WTC11 (cell line): Measurements from ENCODE around the gene PDZD11. TPM values are rescaled to one million over a fixed set of nuclear protein-coding genes. Genes with fewer than 3 reads are reported as not detected.

ENCODE experiments used
- ATAC-seq: fragments of 200-7000 bp; cut with Tn5 transposase; 2 replicates; pipeline ENCODE4 v1.10.0; 2021; ENCODE audit warnings: mild to moderate bottlenecking, moderate library complexity
- Bru-seq: library from RNA; stranded (reverse); fragments of 400-500 nt; gene quantifications from one replicate; lab custom pipeline; 2021; lab: Mats Ljungman, UMichigan
- CTCF ChIA-PET: fragments of 300-600 bp; sonication (Branson Sonifier 250); formaldehyde crosslinking; loops from one replicate; lab custom pipeline; 2021; ENCODE audit warnings: antibody characterized with exemption; lab: Charles Lee
- POLR2A ChIA-PET: fragments of 350-600 bp; sonication (Branson Sonifier 250); formaldehyde crosslinking; loops from one replicate; lab custom pipeline; 2021; ENCODE audit warnings: antibody characterized with exemption; lab: Charles Lee
- DNase-seq: peaks from one replicate; pipeline ENCODE4 v3.0.0; 2021; ENCODE audit warnings: low spot score
- H3K27ac Mint-ChIP-seq: 2 replicates; pipeline ENCODE4 v1.8.0; 2021; ENCODE audit warnings: mixed read lengths
- H3K27me3 Mint-ChIP-seq: 2 replicates; pipeline ENCODE4 v1.8.0; 2021; ENCODE audit warnings: low read depth, mild to moderate bottlenecking, moderate library complexity, mixed read lengths
- H3K36me3 Mint-ChIP-seq: 2 replicates; pipeline ENCODE4 v1.8.0; 2021; ENCODE audit warnings: mixed read lengths
- H3K4me1 Mint-ChIP-seq: 2 replicates; pipeline ENCODE4 v1.8.0; 2022; ENCODE audit warnings: mixed read lengths
- H3K4me3 Mint-ChIP-seq: 2 replicates; pipeline ENCODE4 v1.8.0; 2021; ENCODE audit warnings: mild to moderate bottlenecking, moderate library complexity, mixed read lengths
- H3K9me3 Mint-ChIP-seq: 2 replicates; pipeline ENCODE4 v1.8.0; 2021; ENCODE audit warnings: mixed read lengths
- ATF6 ChIP-seq: sonication (generic); formaldehyde crosslinking; IDR thresholded peaks from 2 replicates; pipeline ENCODE4 v1.8.1; 2023; ENCODE audit warnings: mild to moderate bottlenecking, missing genetic modification reagents
- CBFB ChIP-seq: sonication (generic); formaldehyde crosslinking; IDR thresholded peaks from 2 replicates; pipeline ENCODE4 v1.8.1; 2022; ENCODE audit warnings: mild to moderate bottlenecking, low read depth, missing genetic modification reagents
- E2F4 ChIP-seq: sonication (generic); formaldehyde crosslinking; IDR thresholded peaks from 2 replicates; pipeline ENCODE4 v1.8.1; 2022; ENCODE audit warnings: low read depth, mild to moderate bottlenecking, moderate library complexity, missing genetic modification reagents, borderline replicate concordance
- EMX1 ChIP-seq: fragments of 250-450 bp; sonication (Bioruptor Pico); IDR thresholded peaks from 2 replicates; pipeline ENCODE4 v1.8.0; 2021; ENCODE audit warnings: mild to moderate bottlenecking
- ESRRA ChIP-seq: sonication (generic); formaldehyde crosslinking; IDR thresholded peaks from 2 replicates; pipeline ENCODE4 v1.8.1; 2022; ENCODE audit warnings: mild to moderate bottlenecking, missing genetic modification reagents, borderline replicate concordance
- ETV6 ChIP-seq: sonication (generic); formaldehyde crosslinking; IDR thresholded peaks from 2 replicates; pipeline ENCODE4 v1.8.1; 2022; ENCODE audit warnings: mild to moderate bottlenecking, missing genetic modification reagents
- FOXJ3 ChIP-seq: sonication (generic); formaldehyde crosslinking; IDR thresholded peaks from 2 replicates; pipeline ENCODE4 v1.9.0; 2021; ENCODE audit warnings: missing genetic modification reagents, mild to moderate bottlenecking, borderline replicate concordance
- FOXP1 ChIP-seq: sonication (generic); formaldehyde crosslinking; IDR thresholded peaks from 2 replicates; pipeline ENCODE4 v1.8.0; 2022; ENCODE audit warnings: missing genetic modification reagents, mild to moderate bottlenecking, moderate library complexity, borderline replicate concordance
- JAZF1 ChIP-seq: fragments of 250-450 bp; sonication (Bioruptor Pico); IDR thresholded peaks from 2 replicates; pipeline ENCODE4 v1.9.0; 2021; ENCODE audit warnings: moderate library complexity, mild to moderate bottlenecking, inconsistent platforms
- MAX ChIP-seq: sonication (generic); formaldehyde crosslinking; IDR thresholded peaks from 2 replicates; pipeline ENCODE4 v1.8.0; 2022; ENCODE audit warnings: mild to moderate bottlenecking, missing genetic modification reagents
- MYBL2 ChIP-seq: sonication (generic); formaldehyde crosslinking; IDR thresholded peaks from 2 replicates; pipeline ENCODE4 v1.8.1; 2023; ENCODE audit warnings: mild to moderate bottlenecking, moderate library complexity, missing genetic modification reagents
- NFYB ChIP-seq: sonication (generic); formaldehyde crosslinking; conservative IDR thresholded peaks from 2 replicates; pipeline ENCODE4 v1.8.0; 2022; ENCODE audit warnings: low read depth, missing genetic modification reagents
- RORB ChIP-seq: fragments of 250-450 bp; sonication (Bioruptor Pico); IDR thresholded peaks from 2 replicates; pipeline ENCODE4 v1.9.0; 2021; ENCODE audit warnings: mild to moderate bottlenecking
- SMAD3 ChIP-seq: sonication (generic); formaldehyde crosslinking; IDR thresholded peaks from 2 replicates; pipeline ENCODE4 v1.8.0; 2022; ENCODE audit warnings: missing genetic modification reagents, mild to moderate bottlenecking, borderline replicate concordance
- SP1 ChIP-seq: sonication (generic); formaldehyde crosslinking; conservative IDR thresholded peaks from 2 replicates; pipeline ENCODE4 v1.8.1; 2022; ENCODE audit warnings: missing genetic modification reagents
- TCF7 ChIP-seq: sonication (generic); formaldehyde crosslinking; IDR thresholded peaks from 2 replicates; pipeline ENCODE4 v1.8.0; 2022; ENCODE audit warnings: mild to moderate bottlenecking, low read depth, missing genetic modification reagents, moderate library complexity
- TEAD1 ChIP-seq: sonication (generic); formaldehyde crosslinking; IDR thresholded peaks from 2 replicates; pipeline ENCODE4 v1.8.0; 2022; ENCODE audit warnings: mild to moderate bottlenecking, missing genetic modification reagents
- ZMAT4 ChIP-seq: fragments of 250-450 bp; sonication (Bioruptor Pico); IDR thresholded peaks from 2 replicates; pipeline ENCODE4 v1.9.0; 2021; ENCODE audit warnings: mild to moderate bottlenecking
- ZNF121 ChIP-seq: sonication (generic); formaldehyde crosslinking; IDR thresholded peaks from 2 replicates; pipeline ENCODE4 v1.8.0; 2023; ENCODE audit warnings: missing genetic modification reagents
- ZNF425 ChIP-seq: fragments of 250-450 bp; sonication (Bioruptor Pico); conservative IDR thresholded peaks from 2 replicates; pipeline ENCODE4 v1.9.0; 2021; ENCODE audit warnings: mild to moderate bottlenecking
- ZNF512 ChIP-seq: sonication (generic); formaldehyde crosslinking; IDR thresholded peaks from 2 replicates; pipeline ENCODE4 v1.8.1; 2022; ENCODE audit warnings: missing genetic modification reagents, borderline replicate concordance
- long read RNA-seq, 3 experiments: library from RNA in 1 of 3; library from capped mRNA in 1 of 3; library from polyadenylated mRNA in 1 of 3; unstranded in 2 of 3; stranded (forward) in 1 of 3; transcript quantifications; one replicate each; pipeline ENCODE4 v2.0.0, GENCODE V29; 2021
- total RNA-seq: library from RNA; stranded (reverse); gene quantifications from 3 replicates; pipeline ENCODE4 v1.2.3, GENCODE V29; 2021

PDZD11 gene
- 27.0 to 32.2 TPM (median 27.8 TPM) in 3 replicates for total RNA-seq
- percentile 68 among the genes with signal in this experiment for Bru-seq, nascent RNA
- long read RNA-seq, experiment 1, transcript PDZD11-201 (7 exons, 1,043 nt), result major isoform, 43 of 65 reads
- long read RNA-seq, experiment 1, transcript PDZD11-202 (8 exons, 784 nt), result minor isoform, 12 of 65 reads
- long read RNA-seq, experiment 1, partial matches to known transcripts, result 1 of 65 reads
- long read RNA-seq, experiment 1, other reads (novel, unspliced or antisense), result 9 of 65 reads
- long read RNA-seq, experiment 2, transcript PDZD11-201 (7 exons, 1,043 nt), result major isoform, 22 of 35 reads
- long read RNA-seq, experiment 2, partial matches to known transcripts, result 8 of 35 reads
- long read RNA-seq, experiment 2, other reads (novel, unspliced or antisense), result 2 of 35 reads
- long read RNA-seq, experiment 3, transcript PDZD11-202 (8 exons, 784 nt), result minor isoform, 18 of 136 reads
- long read RNA-seq, experiment 3, transcript PDZD11-201 (7 exons, 1,043 nt), result major isoform, 99 of 136 reads
- long read RNA-seq, experiment 3, partial matches to known transcripts, result 1 of 136 reads
- long read RNA-seq, experiment 3, other reads (novel, unspliced or antisense), result 18 of 136 reads

- Mint-ChIP-seq H3K4me3 (peak within 1 kb of the TSS; percentile 96), H3K27me3 (no peaks in the 10 kb centered on the region), H3K36me3 (peaks cover 19% of the 10 kb centered on the region), H3K27ac (peak within 1 kb of the TSS; percentile 86), H3K9me3 (no peaks in the 10 kb centered on the region), H3K4me1 (peaks cover 12% of the 10 kb centered on the region)
- CTCF ChIA-PET, result interaction anchor here (0.9 to 1.1 kb wide), 5 partner anchors 16 to 165 kb away, joined by 3 to 6 read pairs (median 3); partner anchors contain the start of gene IGBP1
- no peak for TF ChIP-seq CBFB (CRISPR knock-in tag)
- TF ChIP-seq MYBL2 (CRISPR knock-in tag), result peak; percentile 99
- no peak for TF ChIP-seq FOXJ3 (CRISPR knock-in tag)
- TF ChIP-seq MAX (CRISPR knock-in tag), result no peak; the same call in 1 of the 2 replicates
- TF ChIP-seq ETV6 (CRISPR knock-in tag), result 0 out of 2 replicates have a peak, but pooled peaks have one; percentile 31
- TF ChIP-seq ESRRA (CRISPR knock-in tag), result no peak
- TF ChIP-seq E2F4 (CRISPR knock-in tag), result peak; percentile 81
- TF ChIP-seq NFYB (CRISPR knock-in tag), result peak; percentile 35; the same call in 1 of the 2 replicates
- 0 out of 2 replicates have a peak, but pooled peaks have one; percentile 13 for TF ChIP-seq SP1 (CRISPR knock-in tag)
- DNase-seq, result peak; percentile 78
- ATAC-seq, result peak; percentile 98
- POLR2A ChIA-PET, result interaction anchor here (1.1 kb wide), 1 partner anchor 219 kb away, joined by 3 read pairs; no protein-coding TSS in a partner anchor
Observed at GRCh38 chrX:70289793-70290770, at the start of gene PDZD11, which contains the start of gene KIF4A. TSS of gene PDZD11 (minus strand) at chrX:70289927. CDS start at chrX:70289341, 586 bp downstream. TSS of gene KIF4A (plus strand) at chrX:70290104. CDS start at chrX:70290459, 355 bp downstream.

GRCh38 chrX:70338290-70338689 is 48.6 kb upstream of the PDZD11 start:
- no peak overlapping the region for H3K27ac Mint-ChIP-seq
- no peaks in the 10 kb centered on the region for H3K27me3 Mint-ChIP-seq
- no peak overlapping the region for H3K4me3 Mint-ChIP-seq
- H3K4me1 Mint-ChIP-seq, result no peaks in the 10 kb centered on the region
- DNase-seq (no peak), ATAC-seq (no peak)
- no peaks in the 10 kb centered on the region for H3K9me3 Mint-ChIP-seq
- ChIA-PET POLR2A (no interaction called here), CTCF (no interaction called here)
- peaks cover 35% of the 10 kb centered on the region for H3K36me3 Mint-ChIP-seq
- TF ChIP-seq SMAD3 (CRISPR knock-in tag), result no peak
- TF ChIP-seq RORB, result no peak
- no peak for TF ChIP-seq TCF7
- TF ChIP-seq ZNF121 (CRISPR knock-in tag), result no peak
- no peak for TF ChIP-seq ATF6 (CRISPR knock-in tag)
- no peak for TF ChIP-seq JAZF1
- no peak for TF ChIP-seq TEAD1 (CRISPR knock-in tag)
- TF ChIP-seq ZNF512 (CRISPR knock-in tag), result no peak
- no peak for TF ChIP-seq ZMAT4
- no peak for TF ChIP-seq FOXP1 (CRISPR knock-in tag)
- TF ChIP-seq EMX1 (CRISPR knock-in tag), result no peak
- TF ChIP-seq E2F4 (CRISPR knock-in tag), result no peak
- no peak for TF ChIP-seq ZNF425 (CRISPR knock-in tag)
